GM21529 (cell line): ENCODE results near the gene TIGD1.

Experiments used
- ATAC-seq: cut with Tn5 transposase; IDR thresholded peaks from one replicate; pipeline ENCODE4 v1.9.1; 2021; ENCODE audit not compliant: unreplicated experiment

The TIGD1 gene

GRCh38 chr2:232502911-232503808 is 47.2 kb downstream of the TIGD1 start:
- no peak for ATAC-seq

GRCh38 chr2:232502511-232502910 is 47.8 kb downstream of the TIGD1 start:
- no peak for ATAC-seq

- no peak for ATAC-seq
Observed at GRCh38 chr2:232501794-232502390, 48.5 kb downstream of the TIGD1 start.

- no peak for ATAC-seq
Observed at GRCh38 chr2:232501331-232501771, 49.0 kb downstream of the TIGD1 start.

- no peak for ATAC-seq
Observed at GRCh38 chr2:232498452-232498851, 51.9 kb downstream of the TIGD1 start.
